ENCODE measurements around the gene CMC4. TPM values are rescaled to one million over a fixed set of nuclear protein-coding genes. Genes with fewer than 3 reads are reported as not detected.

Gene CMC4
- total and polyA plus RNA-seq, 2 of the 4 experiments (the other 2 are of a cell fraction) = 6.4 to 8.4 TPM

DNA sequence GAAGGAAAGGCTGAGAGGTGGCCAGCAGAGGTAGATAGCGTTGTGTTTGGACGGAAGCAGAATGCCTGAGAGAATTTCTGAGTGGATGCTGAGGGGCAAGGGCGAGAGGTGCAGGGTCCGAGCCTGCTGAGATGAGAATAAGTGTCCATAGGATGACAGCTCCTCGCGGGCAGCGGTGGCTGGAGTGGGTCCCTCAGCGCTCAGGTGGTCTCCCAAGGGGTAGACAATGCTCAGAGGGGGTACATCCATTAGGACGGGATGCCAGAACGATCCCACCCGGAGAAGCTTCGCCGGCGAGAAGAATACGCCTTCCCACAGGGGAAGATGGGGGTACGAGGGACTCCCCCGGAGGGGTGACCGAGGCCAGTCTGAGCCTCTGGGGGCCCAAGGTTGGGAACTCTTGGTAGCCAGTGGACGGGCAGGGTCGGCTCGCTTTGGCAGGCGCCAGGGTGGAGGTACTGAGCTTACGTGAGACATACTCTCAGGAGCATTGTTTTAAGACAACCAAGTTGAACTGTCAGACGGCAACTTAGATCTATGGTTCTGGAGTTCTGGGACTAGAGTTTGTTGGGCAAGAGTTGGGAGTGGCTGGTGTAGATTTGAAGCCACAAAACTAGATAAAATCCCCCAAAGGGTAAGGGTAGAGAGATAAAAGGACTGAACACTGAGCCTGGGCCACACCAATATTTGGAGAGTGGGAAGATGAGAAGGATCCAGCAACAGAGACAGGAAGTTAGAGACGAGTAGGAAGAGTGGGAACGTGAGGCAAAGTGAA is 16.2 kb upstream of the CMC4 start:
- Histone ChIP-seq H3K27me3 (ENCODE audit: control insufficient read depth, insufficient read depth, low read length) (no peaks in the 10 kb centered on the region), H4K91ac (ENCODE audit: insufficient read depth, low read depth, low read length) (no peak overlapping the region), H3K23ac (ENCODE audit: low read depth, low read length) (no peak overlapping the region), H3K9ac (ENCODE audit: low read depth, low read length) (no peak overlapping the region), H4K20me1 (ENCODE audit: insufficient read depth, low read length) (no peaks in the 10 kb centered on the region), H3K36me3 (ENCODE audit: control insufficient read depth, insufficient read depth, low read length) (peaks cover 9% of the 10 kb centered on the region), H2BK15ac (ENCODE audit: low read depth, low read length) (no peak overlapping the region), H3K4me1 (ENCODE audit: control insufficient read depth, insufficient read depth, low read length) (no peaks in the 10 kb centered on the region), H4K8ac (ENCODE audit: low read depth in 2 of 2, low read length in 2 of 2) (no peak overlapping the region), H3K18ac (ENCODE audit: low read depth, low read length) (no peak overlapping the region), H2AFZ (replicated peaks; ENCODE audit: low read length, poor library complexity) (no peak overlapping the region), H3K14ac (replicated peaks; ENCODE audit: low read depth, low read length) (no peak overlapping the region), H3K56ac (ENCODE audit: extremely low read depth, insufficient read depth, low read length) (no peak overlapping the region), H2AK9ac (replicated peaks; ENCODE audit: low read depth, low read length, poor library complexity) (no peak overlapping the region), H2AK5ac (ENCODE audit: low read depth, low read length) (no peak overlapping the region), H2BK120ac (ENCODE audit: low read depth, low read length) (no peak overlapping the region), H3K4me3 (ENCODE audit: insufficient read depth, low read depth, low read length) (no peak overlapping the region), H4K5ac (ENCODE audit: low read depth, low read length) (no peak overlapping the region), H2BK20ac (ENCODE audit: low read depth, low read length) (no peak overlapping the region), H2BK5ac (ENCODE audit: low read depth, low read length, poor library complexity, severe bottlenecking) (no peak overlapping the region), H3K4ac (ENCODE audit: low read depth, low read length) (no peak overlapping the region), H3K9me3 (ENCODE audit: control insufficient read depth, insufficient read depth, low read length) (peaks cover 2% of the 10 kb centered on the region; the same call in 1 of the 2 replicates), H3K27ac (ENCODE audit: insufficient read depth, low read length) (no peak overlapping the region), H3K79me1 (ENCODE audit: low read depth in 1 of 2, low read length in 2 of 2) (no peaks in the 10 kb centered on the region), H3K9me1 (ENCODE audit: insufficient read depth, low read length) (no peaks in the 10 kb centered on the region), H3K4me2 (ENCODE audit: low read depth, low read length) (no peak overlapping the region)
- in situ Hi-C loops (cut with MboI; ENCODE audit: low sequenced_read_pairs) = no loop called here
- intact Hi-C loops (cut with micrococcal nuclease) = loop anchor here (1.0 kb wide), 1 partner anchor 106 kb away; no protein-coding TSS in a partner anchor
- dilution Hi-C loops (cut with HindIII; ENCODE audit: low sequenced_read_pairs, unreplicated experiment) = no loop called here
- TF ChIP-seq MAFK (IDR thresholded peaks at IDR 0.05; ENCODE audit: low read depth, low read length) (no peak), RFX5 (IDR thresholded peaks at IDR 0.05; ENCODE audit: low read depth, low read length) (no peak), CHD1 (IDR thresholded peaks at IDR 0.05; ENCODE audit: low read depth, low read length) (no peak), MAZ (IDR thresholded peaks at IDR 0.05; ENCODE audit: borderline replicate concordance, low read depth, low read length) (no peak), SMC3 (IDR thresholded peaks at IDR 0.05; ENCODE audit: low read depth, low read length) (no peak)
- TF ChIP-seq, protein P1, sequence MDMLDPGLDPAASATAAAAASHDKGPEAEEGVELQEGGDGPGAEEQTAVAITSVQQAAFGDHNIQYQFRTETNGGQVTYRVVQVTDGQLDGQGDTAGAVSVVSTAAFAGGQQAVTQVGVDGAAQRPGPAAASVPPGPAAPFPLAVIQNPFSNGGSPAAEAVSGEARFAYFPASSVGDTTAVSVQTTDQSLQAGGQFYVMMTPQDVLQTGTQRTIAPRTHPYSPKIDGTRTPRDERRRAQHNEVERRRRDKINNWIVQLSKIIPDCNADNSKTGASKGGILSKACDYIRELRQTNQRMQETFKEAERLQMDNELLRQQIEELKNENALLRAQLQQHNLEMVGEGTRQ (IDR thresholded peaks at IDR 0.05; ENCODE audit: low read depth, low read length) = no peak
- DNase-seq (no peak), ATAC-seq (ENCODE audit: low read depth) (no peak)
- 56% methylated on average over 8 of the region's 26 CpGs; no CpG with 5 or more reads in 1 of the 2 experiments for WGBS, 2 experiments (ENCODE audit: extremely low coverage in 2 of 2, insufficient read length in 1 of 2)
- ChIA-PET CTCF (interaction anchor here (0.8 kb wide), 1 partner anchor 12 kb away, joined by 4 read pairs; no protein-coding TSS in a partner anchor), POLR2A (ENCODE audit: unreplicated experiment) (no interaction called here)
- no TSS peak for BruUV-seq (replicated peaks)
